Coronary artery (tissue), 2 donors: Measurements from ENCODE around the gene UBE2Q1.
A peak's percentile ranks its signal among the peaks of the same experiment; 100 is the strongest.
"Not testable (repeated sequence)": the region's sequence is repeated elsewhere in the genome, so short reads cannot be mapped to it uniquely, and the experiment has no call there.

ENCODE experiments used
- DNase-seq: peaks from one replicate; pipeline ENCODE4 v3.0.0-alpha.2; 2017; ENCODE audit warnings: low spot score
- H3K27ac ChIP-seq, 2 donors: fragments of 200-600 bp; sonication (generic); one replicate each; pipeline ENCODE4 v1.5.1; 2016 to 2019
- H3K4me3 ChIP-seq: fragments of 200-600 bp; sonication (generic); 2 replicates; pipeline ENCODE4 v1.5.1; 2016; ENCODE audit warnings: mild to moderate bottlenecking, moderate library complexity
- CTCF ChIP-seq: fragments of 200-600 bp; sonication (generic); IDR thresholded peaks from one replicate; pipeline ENCODE4 v1.5.1; 2019; ENCODE audit warnings: antibody characterized with exemption

Gene UBE2Q1

DNA sequence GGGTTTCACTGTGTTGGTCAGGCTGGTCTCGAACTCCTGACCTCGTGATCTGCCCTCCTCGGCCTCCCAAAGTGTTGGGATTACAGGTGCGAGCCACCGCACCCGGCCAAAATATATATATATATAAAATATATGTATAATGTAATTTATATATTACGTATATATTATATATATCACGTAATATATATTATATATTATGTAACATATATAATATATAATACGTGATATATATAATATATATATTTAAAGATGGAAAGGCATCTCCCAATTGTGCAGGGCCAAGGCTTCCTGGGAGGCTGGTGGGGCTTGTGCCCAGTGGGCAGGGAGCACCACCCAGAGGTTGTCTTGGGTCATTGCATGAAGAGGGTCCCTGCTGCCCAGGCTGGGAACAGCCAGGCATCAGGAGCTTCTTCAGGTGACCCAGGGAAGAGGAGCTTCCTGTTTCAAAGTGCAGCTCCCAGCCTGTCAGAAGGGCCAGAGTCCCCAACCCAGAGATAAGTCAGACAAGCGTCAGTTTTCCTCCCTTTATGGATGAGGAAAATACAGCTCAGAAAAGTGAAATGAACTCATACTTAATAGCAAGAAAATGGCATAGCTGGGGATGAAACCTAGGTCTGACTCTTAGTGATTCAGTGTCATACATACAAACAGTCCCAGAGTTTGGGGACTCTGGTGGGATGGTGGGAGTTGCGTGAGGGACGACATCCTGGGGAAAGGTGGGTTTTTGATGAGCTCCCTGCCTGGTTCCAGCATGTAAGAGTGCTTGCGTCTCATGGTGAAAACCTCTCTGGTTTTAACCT lies 12.0 kb downstream of the UBE2Q1 start:
- no peak for DNase-seq
- TF ChIP-seq CTCF = peak; percentile 53
- H3K4me3 ChIP-seq = no peak overlapping the region
- no peak overlapping the region for H3K27ac ChIP-seq

DNA sequence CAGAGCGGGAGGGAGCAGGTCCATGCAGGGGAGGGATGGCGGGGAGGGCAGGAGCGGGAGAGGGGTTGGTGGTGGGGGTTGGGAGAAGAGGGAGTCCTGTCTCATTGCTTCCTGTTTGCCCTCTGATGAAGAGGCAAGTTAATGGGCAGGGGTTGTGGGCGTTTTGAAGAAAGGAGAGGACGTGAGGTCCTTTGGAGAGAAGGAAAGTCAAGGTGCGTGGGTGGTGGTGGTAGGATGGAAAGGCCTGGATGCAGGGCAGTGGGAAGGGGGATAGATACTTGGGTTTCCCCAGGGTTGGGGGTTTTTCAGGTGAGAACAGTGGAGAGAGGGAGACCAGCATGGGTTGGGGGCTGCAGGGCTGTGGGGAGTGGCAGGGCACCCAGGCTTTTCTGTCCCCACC lies 17.2 kb downstream of the UBE2Q1 start:
- H3K4me3 ChIP-seq = no peak overlapping the region
- no peak for DNase-seq
- no peak overlapping the region for H3K27ac ChIP-seq
- no peak for TF ChIP-seq CTCF

DNA sequence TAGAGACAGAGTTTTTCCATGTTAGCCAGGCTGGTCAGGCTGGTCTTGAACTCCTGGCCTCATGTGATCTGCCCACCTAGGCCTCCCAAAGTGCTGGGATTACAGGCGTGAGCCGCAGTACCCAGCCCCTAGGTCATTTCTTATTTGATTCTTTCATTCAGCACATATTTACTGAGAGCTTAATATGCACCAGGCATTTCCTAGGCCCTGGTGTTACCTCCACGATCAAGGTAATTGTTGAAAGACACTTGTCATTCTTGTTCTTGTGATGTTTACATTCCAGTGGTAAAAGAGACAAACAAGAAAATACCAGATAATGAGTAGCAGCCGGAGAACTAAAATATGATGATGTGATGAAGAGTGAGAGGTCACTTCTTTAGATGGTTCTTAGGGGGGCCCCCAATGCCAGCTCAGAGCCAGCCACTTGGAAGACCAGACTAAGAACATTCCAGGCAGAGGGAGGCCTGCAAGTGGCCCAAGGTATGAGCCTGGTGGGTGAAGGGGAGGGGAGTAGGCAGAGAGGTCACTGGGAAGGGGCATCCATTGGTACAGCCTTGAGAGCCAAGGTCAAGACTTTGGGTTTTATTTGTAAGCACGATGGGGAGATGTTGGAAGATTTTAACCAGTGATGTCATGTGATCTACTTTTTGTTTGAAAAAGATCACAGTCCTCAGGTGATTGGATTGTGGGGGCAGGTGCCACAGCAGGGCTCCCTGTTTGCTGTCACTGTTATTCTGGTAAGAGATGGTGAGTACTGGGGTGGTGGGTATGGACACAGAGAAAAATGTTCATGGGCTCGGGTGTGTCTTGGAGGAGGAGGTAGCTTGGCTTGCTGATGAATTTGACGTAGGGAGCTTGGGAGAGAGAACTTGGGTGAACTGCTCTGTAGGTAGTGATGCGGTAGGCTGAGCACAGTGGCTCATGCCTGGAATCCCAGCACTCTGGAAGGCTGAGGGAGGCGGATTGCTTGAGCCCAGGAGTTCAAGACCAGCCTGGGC lies 18.7 kb downstream of the UBE2Q1 start:
- no peak overlapping the region for H3K27ac ChIP-seq
- DNase-seq = no peak
- H3K4me3 ChIP-seq = no peak overlapping the region
- no peak for TF ChIP-seq CTCF

GRCh38 chr1:154536570-154536969 lies 21.9 kb downstream of the UBE2Q1 start:
- no peak for TF ChIP-seq CTCF
- H3K4me3 ChIP-seq = no peak overlapping the region
- no peak overlapping the region for H3K27ac ChIP-seq
- DNase-seq = no peak

DNA sequence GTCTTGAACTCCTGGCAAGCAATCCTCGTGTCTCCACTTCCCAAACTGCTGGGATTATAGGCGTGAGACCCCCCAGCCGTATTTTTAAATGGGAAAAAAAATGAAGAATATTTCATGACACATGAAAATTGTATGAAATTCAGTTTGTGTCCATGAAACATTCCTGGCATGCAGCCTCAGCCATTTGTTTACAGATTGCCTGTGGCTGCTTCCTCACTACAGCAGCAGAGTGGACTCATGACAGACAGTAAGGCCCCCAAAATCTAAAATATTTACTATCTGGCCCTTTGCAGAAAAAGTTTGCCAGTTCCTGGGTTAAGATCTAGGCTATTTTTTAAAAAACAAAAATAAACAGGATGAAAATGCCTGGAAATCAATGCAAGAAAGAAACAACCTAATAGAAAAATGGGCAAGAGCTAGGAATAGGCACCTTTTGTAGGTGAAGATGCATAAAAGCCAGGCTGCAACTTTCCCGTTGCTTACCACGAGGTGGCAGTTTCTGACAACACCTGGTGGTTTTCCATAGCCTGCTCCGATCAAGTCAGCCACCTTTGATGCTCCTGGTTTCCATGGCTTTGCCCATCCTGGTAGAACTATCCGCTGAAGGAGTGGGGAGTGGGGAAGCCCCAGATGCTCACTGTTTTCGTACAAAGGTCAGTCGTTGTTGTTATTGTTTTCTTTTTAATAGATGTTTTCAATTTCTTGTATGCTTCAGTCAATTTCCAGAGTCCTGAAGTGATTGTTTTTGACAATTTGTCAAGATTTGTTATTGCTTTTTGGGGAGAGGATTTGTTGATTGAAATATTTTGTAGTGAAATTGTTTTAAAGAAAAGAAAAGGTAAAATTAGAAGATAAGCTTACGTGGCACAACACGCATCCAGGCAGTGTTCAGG lies 24.3 kb downstream of the UBE2Q1 start:
- DNase-seq = no peak
- TF ChIP-seq CTCF = no peak
- H3K4me3 ChIP-seq = no peak overlapping the region
- no peak overlapping the region for H3K27ac ChIP-seq

GRCh38 chr1:154531950-154532349 lies 26.5 kb downstream of the UBE2Q1 start:
- not testable (repeated sequence) for H3K27ac ChIP-seq, H3K4me3 ChIP-seq, DNase-seq

- no peak overlapping the region for H3K4me3 ChIP-seq
- no peak for DNase-seq
- H3K27ac ChIP-seq = no peak overlapping the region
- TF ChIP-seq CTCF = no peak
These were observed 29.2 kb downstream of the UBE2Q1 start for GRCh38 chr1:154529308-154529707.
